Nephron progenitor cell (in vitro differentiated cells): ENCODE results near the gene FCSK.

ENCODE experiments used
- DNase-seq: peaks from one replicate; pipeline ENCODE4 v3.0.0; 2021
- H3K27ac Mint-ChIP-seq: 2 replicates; pipeline ENCODE4 v1.8.0; 2021; ENCODE audit warnings: mild to moderate bottlenecking, moderate library complexity, mixed read lengths
- H3K27me3 Mint-ChIP-seq: 2 replicates; pipeline ENCODE4 v1.8.0; 2021; ENCODE audit warnings: mild to moderate bottlenecking, low read depth, mixed read lengths; ENCODE audit not compliant: poor library complexity
- H3K36me3 Mint-ChIP-seq: 2 replicates; pipeline ENCODE4 v1.8.0; 2021; ENCODE audit warnings: low read depth, mixed read lengths
- H3K4me1 Mint-ChIP-seq: 2 replicates; pipeline ENCODE4 v1.8.0; 2021; ENCODE audit warnings: mixed read lengths
- H3K4me3 Mint-ChIP-seq: 2 replicates; pipeline ENCODE4 v1.8.0; 2021; ENCODE audit warnings: mild to moderate bottlenecking, moderate library complexity, mixed read lengths
- H3K9me3 Mint-ChIP-seq: 2 replicates; pipeline ENCODE4 v1.8.0; 2021; ENCODE audit warnings: mild to moderate bottlenecking, moderate library complexity, mixed read lengths
- TF ChIP-seq, protein P1 (sequence below): fragments of 200-600 bp; sonication (generic); IDR thresholded peaks from 2 replicates; pipeline ENCODE4 v1.5.0; 2021; ENCODE audit warnings: antibody characterized with exemption

FCSK gene

DNA sequence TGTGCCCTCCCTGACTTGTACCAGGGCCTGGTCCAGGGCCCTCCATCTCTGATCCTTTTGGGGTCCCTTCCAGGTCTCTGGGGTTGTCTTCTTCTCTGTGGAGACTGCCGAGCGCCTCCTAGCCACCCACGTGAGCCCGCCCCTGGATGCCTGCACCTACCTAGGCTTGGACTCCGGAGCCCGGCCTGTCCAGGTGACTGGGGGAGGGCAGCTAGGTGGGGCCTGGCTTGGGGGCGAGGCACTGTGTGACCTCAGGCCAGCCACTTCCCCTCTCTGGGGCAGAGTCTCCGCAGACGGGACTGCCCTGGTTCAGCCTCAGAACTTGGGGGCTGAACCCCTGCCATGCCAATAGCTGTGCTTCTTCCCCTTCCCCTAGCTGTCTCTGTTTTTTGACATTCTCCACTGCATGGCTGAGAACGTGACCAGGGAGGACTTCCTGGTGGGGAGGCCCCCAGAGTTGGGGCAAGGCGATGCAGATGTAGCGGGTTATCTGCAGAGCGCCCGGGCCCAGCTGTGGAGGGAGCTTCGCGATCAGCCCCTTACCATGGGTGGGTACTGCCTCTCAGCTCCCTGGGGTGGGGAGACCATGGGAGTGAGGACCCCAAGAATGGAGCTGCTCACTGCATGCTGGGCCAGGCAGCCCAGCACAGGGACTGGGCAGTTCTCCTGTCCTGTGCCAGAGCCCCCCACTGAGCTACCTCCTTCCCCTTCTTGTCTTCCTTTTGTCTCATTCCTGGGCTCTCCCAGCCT, 14.6 kb downstream of the FCSK start:
- TF ChIP-seq, protein P1, sequence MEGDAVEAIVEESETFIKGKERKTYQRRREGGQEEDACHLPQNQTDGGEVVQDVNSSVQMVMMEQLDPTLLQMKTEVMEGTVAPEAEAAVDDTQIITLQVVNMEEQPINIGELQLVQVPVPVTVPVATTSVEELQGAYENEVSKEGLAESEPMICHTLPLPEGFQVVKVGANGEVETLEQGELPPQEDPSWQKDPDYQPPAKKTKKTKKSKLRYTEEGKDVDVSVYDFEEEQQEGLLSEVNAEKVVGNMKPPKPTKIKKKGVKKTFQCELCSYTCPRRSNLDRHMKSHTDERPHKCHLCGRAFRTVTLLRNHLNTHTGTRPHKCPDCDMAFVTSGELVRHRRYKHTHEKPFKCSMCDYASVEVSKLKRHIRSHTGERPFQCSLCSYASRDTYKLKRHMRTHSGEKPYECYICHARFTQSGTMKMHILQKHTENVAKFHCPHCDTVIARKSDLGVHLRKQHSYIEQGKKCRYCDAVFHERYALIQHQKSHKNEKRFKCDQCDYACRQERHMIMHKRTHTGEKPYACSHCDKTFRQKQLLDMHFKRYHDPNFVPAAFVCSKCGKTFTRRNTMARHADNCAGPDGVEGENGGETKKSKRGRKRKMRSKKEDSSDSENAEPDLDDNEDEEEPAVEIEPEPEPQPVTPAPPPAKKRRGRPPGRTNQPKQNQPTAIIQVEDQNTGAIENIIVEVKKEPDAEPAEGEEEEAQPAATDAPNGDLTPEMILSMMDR: no peak
- Mint-ChIP-seq H3K27me3 (no peaks in the 10 kb centered on the region), H3K27ac (no peak overlapping the region), H3K9me3 (no peaks in the 10 kb centered on the region), H3K4me3 (no peak overlapping the region), H3K4me1 (no peaks in the 10 kb centered on the region), H3K36me3 (no peaks in the 10 kb centered on the region)
- DNase-seq: no peak

DNA sequence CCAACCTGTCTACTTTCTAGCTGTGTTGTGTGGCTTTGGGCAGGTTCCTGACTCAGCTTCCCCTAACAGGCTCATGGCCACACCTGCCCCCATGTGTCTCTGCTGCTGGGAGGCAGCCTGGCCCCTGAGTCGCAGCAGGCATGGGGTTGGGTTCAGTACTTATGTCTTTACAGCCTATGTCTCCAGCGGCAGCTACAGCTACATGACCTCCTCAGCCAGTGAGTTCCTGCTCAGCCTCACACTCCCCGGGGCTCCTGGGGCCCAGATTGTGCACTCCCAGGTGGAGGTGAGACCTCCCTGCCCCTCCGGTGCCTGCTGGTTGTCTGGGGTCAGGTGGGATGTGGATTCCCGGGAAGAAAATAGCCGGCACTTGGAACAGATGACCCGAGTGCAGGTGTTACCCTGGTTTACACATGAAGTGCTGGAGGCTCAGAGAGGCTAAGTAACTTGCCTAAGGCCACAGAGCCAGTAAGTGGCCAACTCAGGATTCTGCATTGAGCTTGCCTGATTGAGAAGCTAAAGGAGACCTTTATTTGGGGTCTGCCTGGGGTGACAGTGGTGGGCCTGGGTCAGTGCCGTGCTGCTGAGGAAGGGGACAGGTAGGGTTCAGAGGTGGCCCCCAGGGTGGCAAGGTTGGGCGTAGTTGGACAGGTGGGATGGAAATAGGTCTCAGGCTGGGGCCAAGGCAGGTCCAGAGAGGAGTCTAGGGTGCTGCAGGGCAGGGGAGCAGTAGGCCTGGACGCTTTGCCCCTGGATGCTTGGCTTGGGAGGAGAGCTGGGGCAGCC, 15.9 kb downstream of the FCSK start:
- TF ChIP-seq, protein P1: no peak
- Mint-ChIP-seq H3K4me1 (no peaks in the 10 kb centered on the region), H3K27me3 (no peaks in the 10 kb centered on the region), H3K36me3 (no peaks in the 10 kb centered on the region), H3K27ac (no peak overlapping the region), H3K9me3 (no peaks in the 10 kb centered on the region), H3K4me3 (no peak overlapping the region)
- no peak for DNase-seq

DNA sequence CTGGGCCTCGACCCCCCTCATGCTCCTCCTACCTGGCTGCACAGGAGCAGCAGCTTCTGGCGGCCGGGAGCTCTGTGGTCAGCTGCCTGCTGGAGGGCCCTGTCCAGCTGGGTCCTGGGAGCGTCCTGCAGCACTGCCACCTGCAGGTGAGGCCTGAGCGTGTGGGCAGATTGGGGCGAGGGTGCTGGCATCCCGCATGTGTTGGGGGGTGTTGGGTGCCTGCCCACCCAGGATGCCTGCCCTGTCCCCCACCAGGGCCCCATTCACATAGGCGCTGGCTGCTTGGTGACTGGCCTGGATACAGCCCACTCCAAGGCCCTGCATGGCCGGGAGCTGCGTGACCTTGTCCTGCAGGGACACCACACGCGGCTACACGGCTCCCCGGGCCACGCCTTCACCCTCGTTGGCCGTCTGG, 16.5 kb downstream of the FCSK start:
- Mint-ChIP-seq H3K27me3 (peaks cover 2% of the 10 kb centered on the region), H3K36me3 (no peaks in the 10 kb centered on the region), H3K9me3 (no peaks in the 10 kb centered on the region), H3K27ac (no peak overlapping the region), H3K4me3 (no peak overlapping the region), H3K4me1 (no peaks in the 10 kb centered on the region)
- peak; percentile 60 for DNase-seq
- TF ChIP-seq, protein P1: peak; percentile 39

DNA sequence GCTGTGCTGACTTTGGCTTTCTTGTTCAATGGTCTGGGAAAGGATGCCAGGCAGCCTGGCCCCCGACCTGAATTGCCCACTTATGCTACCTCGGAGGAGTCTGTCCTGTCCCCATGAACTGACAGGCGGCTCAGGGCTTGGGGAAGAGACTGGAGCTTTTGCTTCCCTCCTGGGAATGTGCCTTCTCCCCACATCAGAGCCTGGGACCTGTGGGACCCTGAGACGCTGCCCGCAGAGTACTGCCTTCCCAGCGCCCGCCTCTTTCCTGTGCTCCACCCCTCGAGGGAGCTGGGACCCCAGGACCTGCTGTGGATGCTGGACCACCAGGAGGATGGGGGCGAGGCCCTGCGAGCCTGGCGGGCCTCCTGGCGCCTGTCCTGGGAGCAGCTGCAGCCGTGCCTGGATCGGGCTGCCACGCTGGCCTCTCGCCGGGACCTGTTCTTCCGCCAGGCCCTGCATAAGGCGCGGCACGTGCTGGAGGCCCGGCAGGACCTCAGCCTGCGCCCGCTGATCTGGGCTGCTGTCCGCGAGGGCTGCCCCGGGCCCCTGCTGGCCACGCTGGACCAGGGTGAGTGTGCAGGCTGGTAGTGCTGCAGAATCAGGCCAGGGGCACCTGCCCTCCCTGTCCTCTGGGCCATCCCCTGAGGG, 18.5 kb downstream of the FCSK start:
- no peaks in the 10 kb centered on the region for H3K9me3 Mint-ChIP-seq
- no peaks in the 10 kb centered on the region for H3K4me1 Mint-ChIP-seq
- no peak for DNase-seq
- H3K27me3 Mint-ChIP-seq: peaks cover 2% of the 10 kb centered on the region
- TF ChIP-seq, protein P1: no peak
- no peak overlapping the region for H3K4me3 Mint-ChIP-seq
- H3K27ac Mint-ChIP-seq: no peak overlapping the region
- no peaks in the 10 kb centered on the region for H3K36me3 Mint-ChIP-seq

DNA sequence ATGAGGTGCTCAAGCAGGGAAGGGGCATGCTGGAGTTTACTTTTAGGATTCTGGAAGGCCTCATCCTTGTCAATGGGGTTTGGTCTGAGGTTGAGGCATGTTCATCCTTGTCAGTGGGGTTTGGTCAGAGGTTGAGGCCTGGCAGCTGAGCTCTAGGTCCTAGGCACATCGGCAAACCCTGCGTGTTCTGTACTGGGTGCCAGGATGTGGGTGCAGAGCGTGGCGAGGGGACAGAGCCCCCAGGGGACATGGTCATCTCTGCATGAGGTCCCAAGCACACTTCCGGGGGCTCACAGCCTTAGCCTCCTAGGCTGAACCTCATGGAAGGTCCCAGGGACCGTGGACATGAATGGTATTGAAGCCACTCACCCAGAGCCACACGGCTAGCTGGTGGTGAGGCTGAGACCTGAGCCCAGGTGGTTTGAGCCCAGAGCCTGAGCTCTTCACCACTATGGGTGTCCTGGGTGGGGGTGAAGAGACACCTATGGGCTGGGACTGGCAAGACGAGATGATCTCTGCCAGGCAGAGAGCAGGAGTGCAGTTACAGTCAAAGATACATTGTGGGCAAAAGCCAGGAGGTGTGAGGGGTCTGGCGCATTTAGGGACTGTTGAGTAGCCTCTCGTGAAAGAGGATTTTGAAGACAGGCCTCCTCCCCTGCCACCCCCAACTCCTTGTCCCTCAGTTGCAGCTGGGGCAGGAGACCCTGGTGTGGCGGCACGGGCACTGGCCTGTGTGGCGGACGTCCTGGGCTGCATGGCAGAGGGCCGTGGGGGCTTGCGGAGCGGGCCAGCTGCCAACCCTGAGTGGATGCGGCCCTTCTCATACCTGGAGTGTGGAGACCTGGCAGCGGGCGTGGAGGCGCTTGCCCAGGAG, 19.3 kb downstream of the FCSK start:
- no peak for DNase-seq
- peaks cover 2% of the 10 kb centered on the region for H3K27me3 Mint-ChIP-seq
- H3K36me3 Mint-ChIP-seq: no peaks in the 10 kb centered on the region
- TF ChIP-seq, protein P1: no peak
- no peak overlapping the region for H3K4me3 Mint-ChIP-seq
- no peaks in the 10 kb centered on the region for H3K9me3 Mint-ChIP-seq
- no peaks in the 10 kb centered on the region for H3K4me1 Mint-ChIP-seq
- H3K27ac Mint-ChIP-seq: peak overlapping the region; percentile 77
